ENCODE measurements around the gene ZNF224. TPM values are rescaled to one million over a fixed set of nuclear protein-coding genes. Genes with fewer than 3 reads are reported as not detected.
A peak's percentile ranks its signal among the peaks of the same experiment; 100 is the strongest.

The ZNF224 gene
- total and polyA plus RNA-seq, 10 of the 15 experiments (the other 5 are each of a cell fraction or from before 2014, with no cell fraction given): 6.8 to 39.4 (median 17.2) TPM

GRCh38 chr19:44113138-44113783, 19.1 kb downstream of the ZNF224 start, which contains the start of gene ZNF225 (continued):
- no peak for TF ChIP-seq ZNF687 (IDR thresholded peaks at IDR 0.05)
- TF ChIP-seq FOXM1 (IDR thresholded peaks at IDR 0.05; ENCODE audit: low read depth, low read length): no peak
- TF ChIP-seq SP1 (IDR thresholded peaks at IDR 0.05; ENCODE audit: low read depth, low read length): no peak
- TF ChIP-seq KDM1A (IDR thresholded peaks at IDR 0.05; ENCODE audit: borderline replicate concordance): no peak
- TF ChIP-seq EZH2 (IDR thresholded peaks at IDR 0.05; ENCODE audit: borderline replicate concordance, control insufficient read depth, low read depth, low read length): no peak
- TF ChIP-seq SPI1 (IDR thresholded peaks at IDR 0.05; ENCODE audit: borderline replicate concordance, insufficient read depth, low read depth, low read length): peak; percentile 79
- no peak for TF ChIP-seq FOS (IDR thresholded peaks at IDR 0.05; ENCODE audit: borderline replicate concordance, extremely low read depth, insufficient read length)
- peak; percentile 81 for TF ChIP-seq NR2F1 (conservative IDR thresholded peaks at IDR 0.05)
- no peak for TF ChIP-seq MTA3 (IDR thresholded peaks at IDR 0.05; ENCODE audit: borderline replicate concordance, low read length)
- peak; percentile 96 for TF ChIP-seq NR2C1 (IDR thresholded peaks at IDR 0.05)
- 0 out of 2 replicates have a peak, but pooled peaks have one; percentile 71 for TF ChIP-seq STAT3 (IDR thresholded peaks at IDR 0.05; ENCODE audit: low read depth, low read length)
- TF ChIP-seq ZNF24 (IDR thresholded peaks at IDR 0.05): no peak
- peak; percentile 91 for TF ChIP-seq SREBF1 (IDR thresholded peaks at IDR 0.05; ENCODE audit: low read length)
- TF ChIP-seq SREBF2 (IDR thresholded peaks at IDR 0.05; ENCODE audit: low read length): no peak
- peak; percentile 73; the same call in 1 of the 2 replicates for TF ChIP-seq SIN3A (IDR thresholded peaks at IDR 0.05; ENCODE audit: low read depth, low read length)
- no peak for TF ChIP-seq DPF2 (IDR thresholded peaks at IDR 0.05)
- no peak for TF ChIP-seq ZNF217 (IDR thresholded peaks at IDR 0.05)
- no peak for TF ChIP-seq IRF5 (IDR thresholded peaks at IDR 0.05; ENCODE audit: borderline replicate concordance)
- peak; percentile 51; the same call in 1 of the 2 replicates for TF ChIP-seq ATF3 (IDR thresholded peaks at IDR 0.05; ENCODE audit: borderline replicate concordance, extremely low read depth, low read depth, low read length)
- peak; percentile 9; the same call in 1 of the 2 replicates for TF ChIP-seq PKNOX1 (IDR thresholded peaks at IDR 0.05)
- no peak for TF ChIP-seq RBBP5 (conservative IDR thresholded peaks at IDR 0.05)
- TF ChIP-seq NFYB (IDR thresholded peaks at IDR 0.05; ENCODE audit: insufficient read depth, low read depth, low read length): no peak
- TF ChIP-seq LARP7 (IDR thresholded peaks at IDR 0.05): no peak
- no peak for TF ChIP-seq MEF2B (IDR thresholded peaks at IDR 0.05; ENCODE audit: partially characterized antibody, poor library complexity, severe bottlenecking)
